H1 (cell line): ENCODE data around the gene CBFB. TPM values are rescaled to one million over a fixed set of nuclear protein-coding genes. Genes with fewer than 3 reads are reported as not detected.

Experiments
- CTCF ChIA-PET: fragments of 300-600 bp; sonication (Branson Sonifier 250); formaldehyde crosslinking; loops from one replicate; lab custom pipeline; 2021; ENCODE audit not compliant: partially characterized antibody; lab: Charles Lee
- POLR2A ChIA-PET: fragments of 300-600 bp; sonication (Branson Sonifier 250); formaldehyde crosslinking; loops from one replicate; lab custom pipeline; 2021; ENCODE audit warnings: inconsistent platforms; ENCODE audit not compliant: partially characterized antibody; lab: Charles Lee
- DNase-seq, 2 experiments: peaks; one replicate each; pipeline versions ENCODE4 v3.0.0 to v3.0.0-alpha.2; 2010 to 2022; ENCODE audit warnings: low spot score in 2 of 2, low read depth in 1 of 2, mixed read lengths in 1 of 2
- FAIRE-seq: peaks from 2 replicates; lab custom pipeline; 2011; peaks lifted over from hg19 to GRCh38; lab: Jason Lieb, UNC
- H2AFZ ChIP-seq: 2 replicates; pipeline ENCODE4 v1.8.1; 2012; ENCODE audit warnings: low read length, inconsistent platforms
- H2AK5ac ChIP-seq: 2 replicates; pipeline ENCODE4 v1.6.1; 2013; ENCODE audit warnings: low read depth, low read length
- H2BK120ac ChIP-seq: replicated peaks from 2 replicates; pipeline ENCODE3; 2013; ENCODE audit warnings: low read depth, low read length, inconsistent platforms
- H2BK12ac ChIP-seq: 2 replicates; pipeline ENCODE4 v1.6.1; 2013; ENCODE audit warnings: low read depth, low read length
- H2BK15ac ChIP-seq: 2 replicates; pipeline ENCODE4 v1.6.1; 2013; ENCODE audit warnings: low read length
- H2BK20ac ChIP-seq: 2 replicates; pipeline ENCODE4 v1.6.1; 2013; ENCODE audit warnings: low read length
- H2BK5ac ChIP-seq: 2 replicates; pipeline ENCODE4 v1.6.1; 2013; ENCODE audit warnings: low read depth, low read length
- H3K14ac ChIP-seq: 2 replicates; pipeline ENCODE4 v1.6.1; 2013; ENCODE audit warnings: inconsistent platforms; ENCODE audit not compliant: insufficient read length
- H3K18ac ChIP-seq: 2 replicates; pipeline ENCODE4 v1.6.1; 2013; ENCODE audit warnings: low read length; ENCODE audit errors: extremely low read depth
- H3K23ac ChIP-seq: 2 replicates; pipeline ENCODE4 v1.6.1; 2013; ENCODE audit warnings: inconsistent platforms; ENCODE audit not compliant: insufficient read length
- H3K23me2 ChIP-seq: 2 replicates; pipeline ENCODE4 v1.6.1; 2013; ENCODE audit warnings: low read depth, low read length
- H3K27ac ChIP-seq: 2 replicates; pipeline ENCODE4 v1.6.1; 2011; ENCODE audit warnings: low read depth, low read length, inconsistent platforms
- H3K27me3 ChIP-seq, 4 experiments: replicated peaks in 1 of 4; 1 replicate in 1 of 4; 2 replicates in 3 of 4; pipeline versions ENCODE4 v1.6.1 to v1.8.1; 2011 to 2013; ENCODE audit warnings: low read length in 3 of 4, mild to moderate bottlenecking in 3 of 4, inconsistent platforms in 2 of 4, mixed read lengths in 2 of 4, moderate library complexity in 1 of 4; ENCODE audit not compliant: control insufficient read depth in 3 of 4, insufficient read depth in 3 of 4; ENCODE audit errors: extremely low read depth in 1 of 4
- H3K36me3 ChIP-seq, 4 experiments: 2 replicates each; pipeline versions ENCODE4 v1.6.1 to v1.8.1; 2011 to 2013; ENCODE audit warnings: mild to moderate bottlenecking in 4 of 4, low read length in 3 of 4, moderate library complexity in 2 of 4, control low read depth in 1 of 4, inconsistent platforms in 1 of 4; ENCODE audit not compliant: insufficient read depth in 4 of 4, control insufficient read depth in 2 of 4
- H3K4ac ChIP-seq: replicated peaks from 2 replicates; pipeline ENCODE3; 2013; ENCODE audit warnings: low read length, low read depth, mixed read lengths, inconsistent platforms; ENCODE audit not compliant: insufficient read length
- H3K4me1 ChIP-seq, 4 experiments: replicated peaks in 1 of 4; 1 replicate in 1 of 4; 2 replicates in 3 of 4; pipeline versions ENCODE4 v1.6.1 to v1.8.1; 2011 to 2013; ENCODE audit warnings: low read length in 3 of 4, inconsistent platforms in 2 of 4, mixed read lengths in 1 of 4; ENCODE audit not compliant: insufficient read depth in 4 of 4, control insufficient read depth in 3 of 4
- H3K4me2 ChIP-seq, 2 experiments: 2 replicates each; pipeline versions ENCODE4 v1.6.1 to v1.8.1; 2011 to 2013; ENCODE audit warnings: low read depth in 2 of 2, low read length in 2 of 2, control low read depth in 1 of 2, inconsistent platforms in 1 of 2, mild to moderate bottlenecking in 1 of 2; ENCODE audit not compliant: insufficient read depth in 1 of 2
- H3K4me3 ChIP-seq, 4 experiments: fragments of 200-600, 300-600 bp in 1 of 4; sonication (generic), shearing (Covaris generic), sonication (Bioruptor Twin) in 1 of 4; 2 replicates each; pipeline versions ENCODE4 v1.5.1 to v1.8.1; 2011 to 2016; ENCODE audit warnings: low read length in 4 of 4, low read depth in 3 of 4, control low read depth in 2 of 4, inconsistent platforms in 2 of 4, mild to moderate bottlenecking in 2 of 4, mixed read lengths in 1 of 4, moderate library complexity in 1 of 4; ENCODE audit not compliant: insufficient read depth in 2 of 4; ENCODE audit errors: extremely low read depth in 1 of 4
- H3K56ac ChIP-seq: replicated peaks from 2 replicates; pipeline ENCODE3; 2013; ENCODE audit warnings: low read depth, mild to moderate bottlenecking, mixed read lengths, low read length, inconsistent platforms; ENCODE audit not compliant: insufficient read length
- H3K79me1 ChIP-seq: 2 replicates; pipeline ENCODE4 v1.6.1; 2013; ENCODE audit warnings: low read depth, low read length, control low read depth
- H3K79me2 ChIP-seq, 2 experiments: 2 replicates each; pipeline versions ENCODE4 v1.6.1 to v1.8.1; 2012 to 2013; ENCODE audit warnings: low read length in 2 of 2, mild to moderate bottlenecking in 2 of 2, inconsistent platforms in 1 of 2; ENCODE audit not compliant: insufficient read depth in 2 of 2, control insufficient read depth in 1 of 2
- H3K9ac ChIP-seq, 4 experiments: replicated peaks in 1 of 4; 1 replicate in 1 of 4; 2 replicates in 3 of 4; pipeline versions ENCODE4 v1.6.1 to v1.8.1; 2011 to 2013; ENCODE audit warnings: low read depth in 3 of 4, low read length in 3 of 4, control low read depth in 2 of 4, mild to moderate bottlenecking in 2 of 4, moderate library complexity in 2 of 4, inconsistent platforms in 1 of 4; ENCODE audit errors: extremely low read depth in 1 of 4
- H3K9me3 ChIP-seq, 2 experiments: 2 replicates each; pipeline versions ENCODE4 v1.6.1 to v1.8.1; 2012 to 2013; ENCODE audit warnings: mild to moderate bottlenecking in 2 of 2, moderate library complexity in 2 of 2, control low read depth in 1 of 2, inconsistent platforms in 1 of 2, low read depth in 1 of 2, low read length in 1 of 2, mixed read lengths in 1 of 2; ENCODE audit not compliant: insufficient read depth in 2 of 2
- H4K20me1 ChIP-seq, 2 experiments: replicated peaks in 1 of 2; 2 replicates each; pipeline versions ENCODE3 to v1.8.1; 2011 to 2013; ENCODE audit warnings: inconsistent platforms in 2 of 2, low read length in 2 of 2, mild to moderate bottlenecking in 1 of 2; ENCODE audit not compliant: insufficient read depth in 2 of 2, control insufficient read depth in 1 of 2
- H4K5ac ChIP-seq: 2 replicates; pipeline ENCODE4 v1.6.1; 2013; ENCODE audit warnings: low read length, low read depth, mixed read lengths, inconsistent platforms; ENCODE audit not compliant: insufficient read length
- H4K8ac ChIP-seq: 2 replicates; pipeline ENCODE4 v1.8.0; 2013; ENCODE audit warnings: mild to moderate bottlenecking, moderate library complexity, low read length, inconsistent platforms; ENCODE audit not compliant: insufficient read depth; ENCODE audit errors: extremely low read depth
- H4K91ac ChIP-seq: replicated peaks from 2 replicates; pipeline ENCODE3; 2013; ENCODE audit warnings: low read length, mixed read lengths, inconsistent platforms; ENCODE audit not compliant: insufficient read length
- CBX5 ChIP-seq: fragments of 300-800, 300-1000 bp; sonication (generic); IDR thresholded peaks from 2 replicates; pipeline ENCODE4 v1.7.1; 2016; ENCODE audit warnings: antibody characterized with exemption, low read length, low read depth
- CBX8 ChIP-seq: fragments of 300-800, 300-1000 bp; sonication (generic); IDR thresholded peaks from 2 replicates; pipeline ENCODE4 v1.7.1; 2016; ENCODE audit warnings: low read depth, low read length, borderline replicate concordance
- EGR1 ChIP-seq: IDR thresholded peaks from 2 replicates; pipeline ENCODE4 v1.6.1; 2011; ENCODE audit warnings: low read depth, low read length, borderline replicate concordance
- RBBP5 ChIP-seq: IDR thresholded peaks from 2 replicates; pipeline ENCODE4 v1.7.1; 2012; ENCODE audit warnings: low read depth, mild to moderate bottlenecking, inconsistent platforms, low read length, moderate library complexity, borderline replicate concordance
- RFX5 ChIP-seq: IDR thresholded peaks from 2 replicates; pipeline ENCODE4 v1.6.1; 2011; ENCODE audit warnings: low read depth, low read length, improper control_type of control experiment, borderline replicate concordance
- YY1 ChIP-seq: IDR thresholded peaks from 2 replicates; pipeline ENCODE4 v1.6.1; 2011; ENCODE audit warnings: low read depth, mild to moderate bottlenecking, low read length
- WGBS, 2 experiments: shearing (Covaris generic) in 1 of 2; methylation state at CpG; one replicate each; pipeline versions ENCODE4 v1.1.6 to v1.1.7; 2013 to 2015; ENCODE audit warnings: low lambda C conversion rate in 2 of 2, mixed read lengths in 2 of 2, inconsistent platforms in 1 of 2, low coverage in 1 of 2, missing lambda C conversion rate in 1 of 2; ENCODE audit not compliant: insufficient replicate concordance in 2 of 2, insufficient coverage in 1 of 2, insufficient read length in 1 of 2; ENCODE audit errors: extremely low coverage in 1 of 2, missing lambda C conversion rate in 1 of 2; 5-methylcytosine and 5-hydroxymethylcytosine counted together
- polyA plus RNA-seq, 7 experiments: library from polyadenylated mRNA; depleted of rRNA in 3 of 7; stranded (reverse) in 5 of 7; unstranded in 2 of 7; fragments of >200 nt in 5 of 7; fragments of 200-250 nt in 2 of 7; gene quantifications; 1 replicate in 5 of 7; 2 replicates in 1 of 7; 4 replicates in 1 of 7; pipeline versions ENCODE4 v1.2.1 to v1.2.3, GENCODE V29; 2011 to 2013; ENCODE audit warnings: missing spikeins in 2 of 7, mixed read lengths in 2 of 7
- total RNA-seq: library from RNA; stranded (reverse); fragmentation: NEBNext Ultra II Directional; extraction: Animal tissue kit (Norgen Biotek cat#: 25700); gene quantifications from 2 replicates; pipeline ENCODE4 v1.2.1, GENCODE V29; 2021

Gene CBFB
- total and polyA plus RNA-seq, 2 of the 8 experiments (the other 6 are each of a cell fraction or from before 2014, with no cell fraction given): 11.5 to 31.6 TPM

GRCh38 chr16:67145746-67146145, 116.8 kb downstream of the CBFB start:
- FAIRE-seq: no peak
- Histone ChIP-seq H2AFZ (no peak overlapping the region), H3K4ac (no peak overlapping the region), H2BK12ac (no peak overlapping the region), H3K4me3 (no peak overlapping the region), H3K9me3 (no peaks in the 10 kb centered on the region; a peak in 1 of 4 replicates), H2AK5ac (no peak overlapping the region), H3K36me3 (peaks cover 13 to 42% (median 33%) of the 10 kb centered on the region in 4 experiments; a peak in 7 of 8 replicates), H2BK5ac (no peak overlapping the region), H3K23ac (no peak overlapping the region), H4K5ac (no peak overlapping the region), H2BK15ac (no peak overlapping the region), H4K8ac (no peak overlapping the region), H3K4me1 (peaks cover 0 to 5% (median 4%) of the 10 kb centered on the region in 4 experiments; a peak in 4 of 7 replicates), H2BK120ac (no peak overlapping the region), H3K27me3 (peaks cover 0 to 6% (median under 1%) of the 10 kb centered on the region in 4 experiments; a peak in 4 of 7 replicates), H3K14ac (no peak overlapping the region), H4K20me1 (peaks cover 3 to 20% of the 10 kb centered on the region in 2 experiments), H3K18ac (no peak overlapping the region), H3K79me2 (no peaks in the 10 kb centered on the region), H3K27ac (no peak overlapping the region), H3K56ac (no peak overlapping the region), H2BK20ac (no peak overlapping the region), H3K9ac (no peak overlapping the region), H3K4me2 (no peak overlapping the region), H3K79me1 (no peaks in the 10 kb centered on the region), H4K91ac (no peak overlapping the region), H3K23me2 (peaks cover 10% of the 10 kb centered on the region; the same call in 1 of the 2 replicates)
- 100% methylated on average over 2 of the region's 2 CpGs; no CpG with 5 or more reads in 1 of the 2 experiments for WGBS, 2 experiments
- DNase-seq: no peak
- ChIA-PET POLR2A (interaction anchor here (1.0 kb wide), 1 partner anchor 26 kb away, joined by 3 read pairs; no protein-coding TSS in a partner anchor), CTCF (interaction anchor here (1.4 to 3.1 kb wide), 4 partner anchors 10 to 128 kb away, joined by 3 to 12 read pairs (median 6); no protein-coding TSS in a partner anchor)
- TF ChIP-seq EGR1 (no peak), CBX5 (no peak), YY1 (no peak), RFX5 (no peak), RBBP5 (no peak), CBX8 (no peak)
